ENCODE data around the gene HECTD1. TPM values are rescaled to one million over a fixed set of nuclear protein-coding genes. Genes with fewer than 3 reads are reported as not detected.

The HECTD1 gene
- total RNA-seq, 4 donors from 2014 or later: 189 to 236 (median 209) TPM

DNA sequence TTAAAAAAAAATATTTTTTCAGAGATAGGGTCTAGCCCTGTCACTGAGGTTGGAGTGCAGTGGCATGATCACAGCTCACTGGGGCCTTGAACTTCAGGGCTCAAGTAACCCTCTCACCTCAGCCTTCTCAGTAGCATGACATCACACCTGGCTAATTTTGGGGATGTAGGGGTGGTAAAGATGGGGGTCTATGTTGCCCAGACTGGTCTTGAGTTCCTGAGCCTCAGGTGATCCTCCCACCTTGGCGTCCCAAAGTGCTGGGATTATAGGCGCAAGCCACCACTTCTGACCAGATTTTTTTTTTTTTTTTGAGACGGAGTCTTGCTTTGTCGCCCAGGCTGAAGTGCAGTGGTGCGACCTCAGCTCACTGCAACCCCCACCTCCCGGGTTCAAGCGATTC, 80.9 kb downstream of the HECTD1 start:
- ATAC-seq (ENCODE audit: low FRiP score) (no peak), DNase-seq (ENCODE audit: low spot score) (no peak)
- TF ChIP-seq, protein P1, sequence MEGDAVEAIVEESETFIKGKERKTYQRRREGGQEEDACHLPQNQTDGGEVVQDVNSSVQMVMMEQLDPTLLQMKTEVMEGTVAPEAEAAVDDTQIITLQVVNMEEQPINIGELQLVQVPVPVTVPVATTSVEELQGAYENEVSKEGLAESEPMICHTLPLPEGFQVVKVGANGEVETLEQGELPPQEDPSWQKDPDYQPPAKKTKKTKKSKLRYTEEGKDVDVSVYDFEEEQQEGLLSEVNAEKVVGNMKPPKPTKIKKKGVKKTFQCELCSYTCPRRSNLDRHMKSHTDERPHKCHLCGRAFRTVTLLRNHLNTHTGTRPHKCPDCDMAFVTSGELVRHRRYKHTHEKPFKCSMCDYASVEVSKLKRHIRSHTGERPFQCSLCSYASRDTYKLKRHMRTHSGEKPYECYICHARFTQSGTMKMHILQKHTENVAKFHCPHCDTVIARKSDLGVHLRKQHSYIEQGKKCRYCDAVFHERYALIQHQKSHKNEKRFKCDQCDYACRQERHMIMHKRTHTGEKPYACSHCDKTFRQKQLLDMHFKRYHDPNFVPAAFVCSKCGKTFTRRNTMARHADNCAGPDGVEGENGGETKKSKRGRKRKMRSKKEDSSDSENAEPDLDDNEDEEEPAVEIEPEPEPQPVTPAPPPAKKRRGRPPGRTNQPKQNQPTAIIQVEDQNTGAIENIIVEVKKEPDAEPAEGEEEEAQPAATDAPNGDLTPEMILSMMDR (IDR thresholded peaks at IDR 0.05): no peak

DNA sequence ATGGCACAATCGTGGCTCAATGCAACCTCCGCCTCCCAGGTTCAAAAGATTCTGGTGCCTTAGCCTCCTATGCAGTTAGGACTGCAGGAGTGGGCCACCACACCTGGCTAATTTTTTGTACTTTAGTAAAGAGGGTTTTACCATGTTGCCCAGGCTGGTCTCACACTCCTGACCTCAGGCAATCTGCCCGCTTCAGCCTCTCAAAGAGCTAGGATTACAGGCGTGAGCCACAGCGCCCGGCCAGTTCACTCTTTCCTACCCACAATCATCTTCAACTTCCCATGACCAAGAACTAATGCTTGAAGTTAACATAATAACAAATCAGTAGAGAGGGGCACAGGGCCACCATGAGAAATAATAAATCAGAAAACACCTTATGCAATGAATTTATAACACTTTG, 82.4 kb downstream of the HECTD1 start:
- DNase-seq (ENCODE audit: low spot score) (no peak), ATAC-seq (ENCODE audit: low FRiP score) (no peak)
- TF ChIP-seq, protein P1 (IDR thresholded peaks at IDR 0.05): no peak

DNA sequence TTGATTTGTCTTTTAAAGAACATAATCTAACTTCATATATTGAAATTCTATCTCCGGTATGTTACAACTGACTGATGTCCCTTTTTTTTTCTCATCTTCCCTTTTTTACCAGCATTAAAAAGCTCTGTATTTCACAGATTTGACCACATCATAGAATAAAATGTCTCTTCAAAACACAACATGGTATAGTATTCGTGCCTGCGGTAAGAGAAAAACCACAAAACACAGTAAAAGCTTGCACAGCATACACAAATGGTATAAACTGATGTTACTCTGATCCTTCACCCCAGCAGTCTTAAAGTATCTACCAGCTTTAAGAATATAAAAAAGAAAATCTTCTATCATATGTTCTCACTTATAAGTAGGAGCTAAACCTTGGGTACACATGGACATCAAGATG, 83.4 kb downstream of the HECTD1 start:
- TF ChIP-seq, protein P1 (IDR thresholded peaks at IDR 0.05): no peak
- DNase-seq (ENCODE audit: low spot score): no peak
- no peak for ATAC-seq (ENCODE audit: low FRiP score)

DNA sequence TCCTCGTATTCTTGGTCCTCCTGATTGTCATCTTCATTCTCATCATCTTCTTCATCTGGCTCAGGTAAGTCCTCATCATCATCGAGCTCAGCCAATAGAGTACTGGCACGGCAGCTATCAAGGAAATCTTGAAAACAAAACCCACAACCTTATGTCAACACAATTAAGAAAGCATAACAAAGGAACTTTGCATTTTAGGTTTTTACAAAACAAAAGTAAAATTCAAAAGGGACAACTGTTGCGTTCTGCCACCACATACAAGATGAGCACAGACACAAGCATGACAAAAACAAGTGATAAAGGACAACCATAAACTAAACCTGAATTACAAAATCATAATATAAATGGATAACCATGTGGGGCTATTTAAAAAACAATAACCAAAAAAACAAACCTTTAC, 84.7 kb downstream of the HECTD1 start:
- ATAC-seq (ENCODE audit: low FRiP score) (no peak), DNase-seq (ENCODE audit: low spot score) (no peak)
- TF ChIP-seq, protein P1 (IDR thresholded peaks at IDR 0.05): no peak

DNA sequence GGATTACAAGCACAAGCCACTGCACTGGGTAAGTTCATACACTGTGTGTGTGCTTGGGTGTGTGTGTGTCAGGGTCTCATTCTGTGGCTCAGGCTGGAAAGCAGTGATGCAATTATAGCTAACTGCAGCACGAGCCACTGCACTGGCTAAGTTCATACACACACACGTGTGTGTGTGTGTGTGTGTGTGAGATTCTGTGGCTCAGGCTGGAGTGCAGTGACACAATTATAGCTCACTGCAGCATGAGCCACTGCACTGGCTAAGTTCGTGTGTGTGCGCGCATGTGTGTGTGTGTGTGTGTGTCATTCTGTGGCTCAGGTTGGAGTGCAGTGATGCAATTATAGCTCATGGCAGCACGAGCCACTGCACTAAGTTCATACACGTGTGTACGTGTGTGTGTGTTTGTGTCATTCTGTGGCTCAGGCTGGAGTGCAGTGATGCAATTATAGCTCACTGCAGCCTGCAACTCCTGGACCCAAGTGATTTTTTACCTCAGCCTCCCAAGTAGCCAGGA, 85.4 kb downstream of the HECTD1 start:
- ATAC-seq (ENCODE audit: low FRiP score): no peak
- TF ChIP-seq, protein P1 (IDR thresholded peaks at IDR 0.05): no peak

DNA sequence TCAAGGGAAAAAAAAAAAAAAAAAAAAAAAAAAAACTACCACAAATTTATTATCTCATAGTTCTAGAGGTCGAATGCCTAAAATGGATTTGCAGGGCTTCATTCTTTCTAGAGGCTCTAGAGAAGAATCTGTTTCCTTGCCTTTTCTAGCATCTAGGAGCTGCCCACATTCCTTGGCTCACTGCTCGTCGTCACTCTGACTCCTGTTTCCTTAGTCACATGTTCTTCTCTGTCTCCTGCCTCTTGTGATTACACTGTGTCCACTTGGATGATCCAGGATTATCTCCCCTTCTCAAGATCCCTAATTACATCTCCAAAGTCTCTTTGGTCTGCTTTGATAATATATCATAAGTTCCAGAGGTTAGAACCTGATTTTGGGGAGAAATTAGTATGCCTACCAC, 88.7 kb downstream of the HECTD1 start:
- no peak for ATAC-seq (ENCODE audit: low FRiP score)
- TF ChIP-seq, protein P1 (IDR thresholded peaks at IDR 0.05): no peak

More for the DNA sequence above, 85.4 kb downstream of the HECTD1 start:
- DNase-seq (ENCODE audit: low spot score): no peak

DNA sequence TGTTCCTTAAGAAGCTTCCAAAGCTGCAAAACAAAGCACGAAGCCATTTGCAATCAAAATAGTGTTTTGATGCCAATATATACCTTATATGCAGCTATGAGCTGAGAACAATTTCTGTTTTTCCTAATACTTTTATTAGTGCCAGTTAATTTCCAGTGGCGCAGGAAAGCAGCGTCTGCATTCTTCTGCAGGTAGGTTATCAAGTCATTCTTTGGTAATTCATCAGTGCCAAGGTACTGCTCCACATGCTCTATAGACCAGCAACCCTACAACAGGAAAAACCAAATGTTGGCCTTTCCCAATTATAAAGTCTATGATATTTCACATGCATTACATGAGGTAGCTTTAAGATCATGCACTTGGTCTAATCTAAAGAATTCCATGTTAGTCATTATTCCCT, 93.8 kb downstream of the HECTD1 start:
- ATAC-seq (ENCODE audit: low FRiP score) (no peak), DNase-seq (ENCODE audit: low spot score) (no peak)
- TF ChIP-seq, protein P1 (IDR thresholded peaks at IDR 0.05): no peak

More for the DNA sequence above, 88.7 kb downstream of the HECTD1 start:
- no peak for DNase-seq (ENCODE audit: low spot score)
